ENCODE data around the gene PARP11.

The PARP11 gene

DNA sequence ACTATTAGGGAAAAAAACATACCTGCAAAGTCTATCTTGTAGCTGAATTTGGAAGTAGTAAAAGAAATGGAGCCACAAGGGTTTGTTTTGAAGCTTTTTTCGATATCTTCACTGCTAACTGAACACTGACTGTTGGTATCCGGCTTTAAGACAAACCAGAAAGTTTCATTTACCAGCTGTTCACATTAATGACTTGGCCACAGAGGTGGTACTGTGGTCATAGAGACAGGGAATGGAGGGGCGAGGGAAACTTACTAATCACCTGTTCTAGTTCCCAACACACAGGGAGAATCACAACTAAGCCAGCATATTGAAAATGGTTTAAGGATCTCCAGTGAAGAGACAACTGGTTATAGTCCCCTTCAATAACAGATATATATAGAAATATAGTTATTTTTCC is 44.3 kb downstream of the PARP11 start:
- DNase-seq: no peak
- no peaks in the 10 kb centered on the region for H3K27me3 ChIP-seq (replicated peaks)
- no peaks in the 10 kb centered on the region for H3K36me3 ChIP-seq (replicated peaks)
- TF ChIP-seq, protein P1, sequence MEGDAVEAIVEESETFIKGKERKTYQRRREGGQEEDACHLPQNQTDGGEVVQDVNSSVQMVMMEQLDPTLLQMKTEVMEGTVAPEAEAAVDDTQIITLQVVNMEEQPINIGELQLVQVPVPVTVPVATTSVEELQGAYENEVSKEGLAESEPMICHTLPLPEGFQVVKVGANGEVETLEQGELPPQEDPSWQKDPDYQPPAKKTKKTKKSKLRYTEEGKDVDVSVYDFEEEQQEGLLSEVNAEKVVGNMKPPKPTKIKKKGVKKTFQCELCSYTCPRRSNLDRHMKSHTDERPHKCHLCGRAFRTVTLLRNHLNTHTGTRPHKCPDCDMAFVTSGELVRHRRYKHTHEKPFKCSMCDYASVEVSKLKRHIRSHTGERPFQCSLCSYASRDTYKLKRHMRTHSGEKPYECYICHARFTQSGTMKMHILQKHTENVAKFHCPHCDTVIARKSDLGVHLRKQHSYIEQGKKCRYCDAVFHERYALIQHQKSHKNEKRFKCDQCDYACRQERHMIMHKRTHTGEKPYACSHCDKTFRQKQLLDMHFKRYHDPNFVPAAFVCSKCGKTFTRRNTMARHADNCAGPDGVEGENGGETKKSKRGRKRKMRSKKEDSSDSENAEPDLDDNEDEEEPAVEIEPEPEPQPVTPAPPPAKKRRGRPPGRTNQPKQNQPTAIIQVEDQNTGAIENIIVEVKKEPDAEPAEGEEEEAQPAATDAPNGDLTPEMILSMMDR (IDR thresholded peaks at IDR 0.05; ENCODE audit: low read depth, low read length, missing control alignments): no peak
- in situ Hi-C loops (cut with HindIII; ENCODE audit: low pct_ligation_motif_present, low sequenced_read_pairs): no loop called here
- no peak overlapping the region for H3K4me3 ChIP-seq (ENCODE audit: low read depth, low read length)
- no peak overlapping the region for H3K27ac ChIP-seq

DNA sequence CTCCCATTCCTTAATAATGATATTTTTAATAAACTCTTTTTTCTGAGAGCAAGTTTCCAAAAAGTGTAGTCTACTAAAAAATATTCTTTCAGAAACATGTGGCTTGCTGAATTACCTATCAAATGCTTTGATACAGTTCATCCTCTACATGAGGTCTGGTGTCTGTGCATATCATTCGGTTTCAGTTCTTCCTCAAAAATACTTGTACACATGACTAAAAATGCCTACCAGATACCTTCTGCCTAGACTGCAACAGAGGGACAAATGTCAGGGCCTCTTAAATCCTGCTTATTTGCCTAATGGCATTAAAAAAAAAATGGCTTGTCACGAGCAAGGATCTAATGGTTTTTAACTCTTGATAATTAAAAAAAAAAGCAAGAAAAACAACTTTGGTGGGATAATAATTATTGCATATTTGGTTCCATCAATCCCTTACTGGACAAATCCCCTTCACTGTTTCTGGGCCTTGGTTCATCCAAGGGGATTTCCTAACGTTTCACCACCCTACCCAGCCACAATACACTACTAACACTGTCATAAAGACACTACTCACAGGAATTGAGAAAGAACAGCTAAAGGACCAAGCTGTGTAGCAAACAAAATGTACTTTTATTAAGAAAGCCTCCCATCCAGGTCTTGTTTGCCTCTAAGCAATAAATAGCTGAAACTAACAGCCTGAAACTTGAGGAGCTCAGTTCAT is 45.7 kb downstream of the PARP11 start:
- H3K36me3 ChIP-seq (replicated peaks): no peaks in the 10 kb centered on the region
- H3K27me3 ChIP-seq (replicated peaks): no peaks in the 10 kb centered on the region
- H3K4me3 ChIP-seq (ENCODE audit: low read depth, low read length): no peak overlapping the region
- no peak for DNase-seq
- no peak overlapping the region for H3K27ac ChIP-seq
- TF ChIP-seq, protein P1 (IDR thresholded peaks at IDR 0.05; ENCODE audit: low read depth, low read length, missing control alignments): no peak
- in situ Hi-C loops (cut with HindIII; ENCODE audit: low pct_ligation_motif_present, low sequenced_read_pairs): no loop called here

DNA sequence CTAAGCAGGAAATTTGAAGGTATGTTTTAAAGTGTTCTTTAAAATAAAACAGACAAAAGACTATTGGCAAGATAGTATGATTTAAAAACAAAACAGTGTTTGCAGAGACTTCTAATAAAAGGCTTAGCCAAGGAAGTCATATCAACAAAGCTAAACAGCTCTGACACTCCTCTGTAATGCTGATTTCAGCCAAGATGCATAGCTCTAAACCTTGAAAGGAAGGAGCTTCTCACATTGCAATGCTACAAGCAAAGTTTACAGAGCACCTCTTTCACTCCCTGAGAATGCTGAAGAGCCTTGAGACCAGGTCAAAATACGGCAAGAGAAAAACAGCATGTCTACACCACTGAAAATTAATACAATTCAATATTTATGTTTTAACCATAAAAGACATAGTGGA is 51.8 kb downstream of the PARP11 start:
- no peaks in the 10 kb centered on the region for H3K36me3 ChIP-seq (replicated peaks)
- no peak for DNase-seq
- TF ChIP-seq, protein P1 (IDR thresholded peaks at IDR 0.05; ENCODE audit: low read depth, low read length, missing control alignments): no peak
- no peak overlapping the region for H3K27ac ChIP-seq
- no peaks in the 10 kb centered on the region for H3K27me3 ChIP-seq (replicated peaks)
- no peak overlapping the region for H3K4me3 ChIP-seq (ENCODE audit: low read depth, low read length)
- in situ Hi-C loops (cut with HindIII; ENCODE audit: low pct_ligation_motif_present, low sequenced_read_pairs): loop anchor here (25.0 kb wide), 1 partner anchor 509 kb away; no protein-coding TSS in a partner anchor

DNA sequence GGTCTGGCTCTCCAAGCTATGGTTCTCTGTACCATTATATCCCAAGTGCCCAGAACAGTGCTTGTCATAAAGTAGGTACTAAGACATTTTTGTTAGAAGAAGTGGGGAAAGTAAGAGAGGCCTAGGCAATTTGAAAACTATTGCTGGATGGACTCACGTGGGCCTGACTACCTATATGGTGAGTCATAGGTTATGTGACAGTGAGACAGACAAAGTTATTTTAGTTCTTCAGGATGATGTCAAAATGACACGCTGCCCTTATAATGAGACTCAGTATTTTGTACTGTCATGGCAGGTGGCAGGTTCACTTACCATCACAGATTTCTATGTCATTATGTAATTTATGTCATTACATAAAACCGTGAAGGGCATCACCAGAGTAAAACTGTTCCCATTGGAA is 53.1 kb downstream of the PARP11 start:
- H3K36me3 ChIP-seq (replicated peaks): no peaks in the 10 kb centered on the region
- DNase-seq: peak; percentile 33
- H3K4me3 ChIP-seq (ENCODE audit: low read depth, low read length): no peak overlapping the region
- no peak overlapping the region for H3K27ac ChIP-seq
- TF ChIP-seq, protein P1 (IDR thresholded peaks at IDR 0.05; ENCODE audit: low read depth, low read length, missing control alignments): no peak
- H3K27me3 ChIP-seq (replicated peaks): no peaks in the 10 kb centered on the region
- in situ Hi-C loops (cut with HindIII; ENCODE audit: low pct_ligation_motif_present, low sequenced_read_pairs): loop anchor here (25.0 kb wide), 1 partner anchor 508 kb away; no protein-coding TSS in a partner anchor

DNA sequence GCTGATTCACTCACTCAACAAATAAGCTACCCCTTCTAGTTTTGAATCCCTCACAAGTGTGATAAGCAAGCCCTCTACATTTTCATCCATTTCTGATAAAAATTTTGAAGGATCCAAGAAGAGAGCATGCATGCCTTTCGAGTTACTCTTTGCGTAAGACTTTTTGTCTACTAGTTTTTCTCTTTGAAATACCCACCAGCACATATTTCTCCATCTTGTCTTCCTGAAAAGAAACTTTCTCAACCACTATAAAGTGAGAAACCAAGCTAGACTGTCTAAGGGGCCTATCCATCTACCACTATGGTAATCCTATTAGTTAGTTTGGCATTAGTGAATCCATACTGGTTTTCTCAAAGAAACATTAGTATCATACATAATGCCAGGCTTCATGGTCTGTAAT is 56.9 kb downstream of the PARP11 start:
- H3K36me3 ChIP-seq (replicated peaks): no peaks in the 10 kb centered on the region
- no peak for DNase-seq
- TF ChIP-seq, protein P1 (IDR thresholded peaks at IDR 0.05; ENCODE audit: low read depth, low read length, missing control alignments): no peak
- no peak overlapping the region for H3K4me3 ChIP-seq (ENCODE audit: low read depth, low read length)
- in situ Hi-C loops (cut with HindIII; ENCODE audit: low pct_ligation_motif_present, low sequenced_read_pairs): loop anchor here (25.0 kb wide), 1 partner anchor 504 kb away; no protein-coding TSS in a partner anchor
- H3K27me3 ChIP-seq (replicated peaks): no peaks in the 10 kb centered on the region
- no peak overlapping the region for H3K27ac ChIP-seq

Data from brain microvascular endothelial cell (primary cell).